Bladder microvascular endothelial cell (primary cell): ENCODE results near the gene OR52L1. TPM values are rescaled to one million over a fixed set of nuclear protein-coding genes. Genes with fewer than 3 reads are reported as not detected.

Experiments used
- total RNA-seq: library from RNA; depleted of rRNA; stranded (reverse); fragments of >200 nt; gene quantifications from 2 replicates; pipeline ENCODE4 v1.2.3, GENCODE V29; 2014

OR52L1 gene
- total RNA-seq = not detected in 2 replicates

DNA sequence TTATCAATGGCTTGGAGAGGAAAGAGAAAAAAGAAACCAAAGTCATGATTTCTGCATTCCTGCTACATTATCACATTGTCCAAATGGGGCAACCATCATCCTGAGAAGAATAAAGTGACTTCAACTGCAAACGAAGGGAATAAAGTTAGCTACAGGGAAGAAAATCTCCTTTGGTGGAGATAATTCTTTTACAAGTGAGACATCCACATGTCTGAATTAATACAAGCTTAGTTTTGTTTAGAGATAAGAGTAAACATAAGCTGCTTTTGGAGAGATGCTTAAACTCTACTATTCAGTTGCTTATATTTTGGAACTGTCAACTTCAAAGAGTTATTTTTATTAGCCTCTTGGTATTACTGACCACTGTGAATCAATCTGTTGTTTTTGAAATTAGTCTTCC lies at the start of gene OR52L1:
Gene OR52L1 (minus strand): TSS at position 101 of the 400 bp plus-strand sequence. CDS start 55 bp downstream, at position 46.

DNA sequence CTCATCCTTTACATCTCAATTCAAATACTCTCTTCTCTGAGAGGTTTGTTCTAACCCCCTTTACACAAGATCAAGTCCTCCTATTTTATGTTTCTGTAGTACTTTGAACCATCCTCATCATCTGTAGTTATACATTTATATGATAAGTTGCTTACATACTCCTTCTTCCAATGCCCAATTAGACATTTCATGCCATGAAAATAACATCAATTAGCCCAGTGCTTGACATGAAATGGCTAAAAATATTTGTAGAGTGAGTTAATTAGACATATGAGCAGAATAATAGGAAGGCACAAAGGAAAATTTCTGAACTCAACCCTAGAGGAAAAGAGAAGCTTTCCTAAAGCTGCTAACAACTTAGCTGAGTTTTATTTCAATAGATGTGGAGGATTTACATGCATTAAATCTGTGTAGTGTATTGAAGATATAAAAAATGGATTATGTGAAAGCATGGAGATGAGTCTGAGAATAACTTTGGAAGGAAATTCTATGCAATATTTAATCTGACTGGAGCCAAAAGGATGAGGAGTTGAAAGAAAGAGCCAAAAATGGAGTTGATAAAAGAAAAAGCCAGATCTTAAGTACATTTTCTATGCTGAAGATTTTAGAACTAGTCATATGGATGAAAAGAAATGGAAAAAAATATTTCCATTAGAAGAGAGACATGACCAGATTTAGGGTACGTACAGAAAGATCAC lies 44.1 kb upstream of the OR52L1 start, which contains the start of gene OR56A1:
Gene OR56A1 (minus strand): TSS at position 51 of the 698 bp plus-strand sequence. CDS start 3,066 bp downstream, outside the sequence.

DNA sequence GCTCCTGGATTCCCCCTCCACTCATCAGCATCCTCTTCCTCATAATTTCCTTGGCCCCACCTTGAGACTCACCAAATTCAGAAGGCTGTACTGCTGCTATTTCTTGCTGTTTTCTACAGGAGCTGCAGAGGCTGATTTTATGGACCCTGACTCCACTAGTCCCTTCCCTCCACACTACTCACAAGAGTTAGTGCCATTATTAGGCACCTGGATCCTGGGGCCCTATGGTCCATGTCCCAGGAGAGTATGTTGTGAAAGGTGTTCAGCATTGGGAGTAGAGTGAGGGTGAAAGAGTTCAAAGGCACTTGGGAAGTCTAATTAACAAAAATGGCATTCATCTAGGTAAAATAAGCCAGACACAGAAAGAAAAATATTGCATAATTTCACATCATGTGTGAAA lies 20.1 kb upstream of the OR52L1 start, which contains the start of gene OR56A4:
Gene OR56A4 (minus strand): TSS at position 101 of the 400 bp plus-strand sequence. CDS start 3,954 bp downstream, outside the sequence.

DNA sequence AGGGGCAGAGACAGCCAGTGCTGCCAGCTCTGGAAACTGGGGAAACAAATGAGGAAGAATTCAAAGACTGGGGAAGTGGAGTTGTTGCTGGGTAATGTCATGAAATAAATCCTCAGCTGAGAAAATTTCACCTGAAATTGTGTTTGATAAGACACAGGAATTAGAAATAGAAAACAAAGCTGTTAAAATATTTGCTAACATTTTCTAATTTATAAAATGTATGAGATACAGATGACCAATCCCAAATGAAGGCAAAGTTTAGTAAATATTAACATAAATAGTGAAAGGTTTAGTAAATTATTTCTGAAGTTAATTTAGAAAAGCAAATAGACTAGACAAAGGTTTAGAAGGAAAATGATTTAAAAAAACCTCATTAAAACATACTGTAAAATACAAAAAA lies 18.4 kb downstream of the OR52L1 start, which contains the start of gene OR56A5:
Gene OR56A5 (minus strand): TSS at position 101 of the 400 bp plus-strand sequence. CDS start 0 bp downstream, at position 101.

DNA sequence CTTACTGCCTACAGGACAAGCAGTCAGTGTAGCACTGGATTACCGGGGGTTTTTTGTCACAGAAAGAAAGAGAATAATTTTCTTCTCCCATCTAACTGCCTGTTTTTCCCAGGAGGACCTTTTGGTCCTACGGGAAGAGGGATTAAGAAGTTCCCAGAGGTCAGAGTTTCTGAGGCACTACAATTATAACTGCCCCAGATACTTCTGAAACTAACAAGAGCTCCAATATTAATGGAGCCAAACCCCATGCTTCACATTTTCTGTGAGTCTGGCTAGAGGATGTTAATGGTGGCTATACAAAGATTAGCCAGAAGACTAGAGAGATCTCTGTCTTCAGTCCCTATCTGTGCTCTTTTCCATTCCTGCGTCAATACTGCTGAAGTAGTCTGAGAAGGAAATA lies 44.8 kb downstream of the OR52L1 start, which contains the start of gene OR56A3:
Gene OR56A3 (plus strand): TSS at position 301 of the 400 bp plus-strand sequence. CDS start 5,096 bp downstream, outside the sequence.

Other genes starting within 250 kb of the OR52L1 start
- gene OR52N4, start 232.7 kb downstream of the OR52L1 start, total RNA-seq = not detected in 2 replicates
- not detected in 2 replicates for gene OR52N5, start 203.6 kb downstream of the OR52L1 start, total RNA-seq
- not detected in 2 replicates for gene OR52N1, start 195.7 kb downstream of the OR52L1 start, total RNA-seq
- gene OR52N2, start 178.1 kb downstream of the OR52L1 start, total RNA-seq = not detected in 2 replicates
- gene OR52E6, start 145.1 kb downstream of the OR52L1 start, total RNA-seq = not detected in 2 replicates
- gene OR52E8, start 129.3 kb downstream of the OR52L1 start, total RNA-seq = not detected in 2 replicates
- gene OR52E4, start 106.4 kb downstream of the OR52L1 start, total RNA-seq = not detected in 2 replicates
- not detected in 2 replicates for gene OR52E5, start 93.8 kb downstream of the OR52L1 start, total RNA-seq
- gene OR56A3, start 44.7 kb downstream of the OR52L1 start, total RNA-seq = not detected in 2 replicates
- gene OR56A5, start 18.5 kb downstream of the OR52L1 start, total RNA-seq = not detected in 2 replicates
- gene OR56A4, start 20.0 kb upstream of the OR52L1 start, total RNA-seq = not detected in 2 replicates
- gene OR56A1, start 43.8 kb upstream of the OR52L1 start, total RNA-seq = not detected in 2 replicates
- gene OR56B4, start 120.7 kb upstream of the OR52L1 start, total RNA-seq = not detected in 2 replicates
- under 0.01 TPM in 1 of 2 replicates, not detected in the other for gene OR52B2, start 183.3 kb upstream of the OR52L1 start, total RNA-seq
- not detected in 2 replicates for gene OR52W1, start 212.2 kb upstream of the OR52L1 start, total RNA-seq
- not detected in 2 replicates for gene C11orf42, start 218.6 kb upstream of the OR52L1 start, total RNA-seq
- gene FHIP1B, start 247.7 kb upstream of the OR52L1 start, total RNA-seq = 5.2 and 10.1 TPM in 2 replicates